Neutrophil (primary cell): ENCODE results near the gene HNRNPUL1.

ENCODE experiments used
- H3K27ac ChIP-seq: fragments of 200-600 bp; sonication (generic); 2 replicates; pipeline ENCODE4 v1.5.1; 2016; ENCODE audit warnings: mild to moderate bottlenecking, moderate library complexity
- H3K27me3 ChIP-seq: fragments of 200-600 bp; sonication (generic); 2 replicates; pipeline ENCODE4 v1.6.0; 2016; ENCODE audit warnings: mild to moderate bottlenecking
- H3K36me3 ChIP-seq: fragments of 200-600 bp; sonication (generic); 2 replicates; pipeline ENCODE4 v1.5.1; 2017
- H3K4me1 ChIP-seq, 2 experiments: fragments of 200-600 bp in 1 of 2; sonication (generic) in 1 of 2; 1 replicate in 1 of 2; 2 replicates in 1 of 2; pipeline versions ENCODE4 v1.5.1 to v1.6.1; 2013 to 2016; ENCODE audit warnings: low read depth in 1 of 2, low read length in 1 of 2, mild to moderate bottlenecking in 1 of 2, moderate library complexity in 1 of 2; ENCODE audit not compliant: control insufficient read depth in 1 of 2, insufficient read depth in 1 of 2
- H3K4me3 ChIP-seq, 2 experiments: fragments of 200-600 bp in 1 of 2; sonication (generic) in 1 of 2; 1 replicate in 1 of 2; 2 replicates in 1 of 2; pipeline ENCODE4 v1.5.1; 2013 to 2016; ENCODE audit warnings: low read depth in 1 of 2, low read length in 1 of 2, mild to moderate bottlenecking in 1 of 2, moderate library complexity in 1 of 2
- H3K9me3 ChIP-seq: fragments of 200-600 bp; sonication (generic); 2 replicates; pipeline ENCODE4 v1.5.1; 2016
- CTCF ChIP-seq: fragments of 200-600 bp; sonication (generic); IDR thresholded peaks from 2 replicates; pipeline ENCODE4 v1.5.1; 2016; ENCODE audit warnings: antibody characterized with exemption

The HNRNPUL1 gene

GRCh38 chr19:41220811-41221210 lies 43.4 kb upstream of the HNRNPUL1 start:
- Histone ChIP-seq H3K36me3 (no peaks in the 10 kb centered on the region), H3K27me3 (peaks cover 70% of the 10 kb centered on the region), H3K4me3 (no peak overlapping the region), H3K4me1 (no peaks in the 10 kb centered on the region), H3K27ac (no peak overlapping the region), H3K9me3 (no peaks in the 10 kb centered on the region)
- no peak for TF ChIP-seq CTCF

GRCh38 chr19:41221514-41222205 lies 42.5 kb upstream of the HNRNPUL1 start:
- Histone ChIP-seq H3K36me3 (no peaks in the 10 kb centered on the region), H3K27ac (no peak overlapping the region), H3K4me1 (no peaks in the 10 kb centered on the region), H3K9me3 (no peaks in the 10 kb centered on the region), H3K4me3 (no peak overlapping the region), H3K27me3 (peaks cover 78% of the 10 kb centered on the region)
- no peak for TF ChIP-seq CTCF

GRCh38 chr19:41222240-41222639 lies 41.9 kb upstream of the HNRNPUL1 start:
- no peak overlapping the region for H3K4me3 ChIP-seq
- no peaks in the 10 kb centered on the region for H3K36me3 ChIP-seq
- peaks cover 84% of the 10 kb centered on the region for H3K27me3 ChIP-seq
- TF ChIP-seq CTCF = no peak
- no peak overlapping the region for H3K27ac ChIP-seq
- H3K4me1 ChIP-seq = no peaks in the 10 kb centered on the region
- no peaks in the 10 kb centered on the region for H3K9me3 ChIP-seq

DNA sequence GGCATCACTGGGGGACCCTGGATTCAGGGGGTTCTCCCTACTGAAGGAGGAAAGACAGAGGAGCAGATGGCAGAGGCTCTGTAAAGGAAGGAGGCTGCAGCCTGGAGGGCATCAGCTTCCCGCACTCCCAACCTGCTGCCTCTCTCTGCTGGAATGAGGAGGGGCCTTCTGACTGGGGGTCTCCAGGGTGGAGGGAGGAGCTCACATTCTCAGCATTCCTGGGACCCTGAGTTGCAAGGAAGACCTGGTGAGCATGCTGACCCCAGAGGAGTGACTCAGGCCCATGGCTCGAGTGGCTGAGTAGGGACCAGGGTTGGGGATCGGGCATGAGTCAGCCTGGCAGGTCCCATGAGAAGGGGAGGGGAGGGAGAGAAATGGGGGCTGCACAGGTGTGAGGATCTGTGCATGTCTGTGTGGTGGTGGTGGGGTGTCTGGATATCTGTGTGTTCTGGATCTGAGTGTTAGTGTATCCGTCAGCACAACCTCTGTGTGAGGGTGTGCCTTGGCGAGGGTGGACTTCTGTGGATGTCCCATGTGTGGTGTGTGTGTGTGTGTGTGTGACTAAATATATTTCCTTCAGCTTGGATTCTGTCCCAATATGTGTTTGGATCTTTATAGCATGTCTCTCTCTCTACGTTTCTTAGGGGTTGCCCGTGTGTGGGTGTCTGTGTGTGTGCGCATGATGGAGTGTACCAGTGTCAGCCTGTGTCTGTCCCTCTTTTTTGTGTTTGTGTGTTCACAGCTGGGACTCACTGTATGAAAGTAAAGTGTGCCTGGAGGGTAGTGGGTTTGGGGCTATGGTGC lies 40.5 kb upstream of the HNRNPUL1 start:
- no peaks in the 10 kb centered on the region for H3K36me3 ChIP-seq
- peaks cover 87% of the 10 kb centered on the region for H3K27me3 ChIP-seq
- TF ChIP-seq CTCF = no peak
- H3K9me3 ChIP-seq = no peaks in the 10 kb centered on the region
- no peak overlapping the region for H3K4me3 ChIP-seq
- no peaks in the 10 kb centered on the region for H3K4me1 ChIP-seq
- no peak overlapping the region for H3K27ac ChIP-seq

- Histone ChIP-seq H3K9me3 (no peaks in the 10 kb centered on the region), H3K36me3 (no peaks in the 10 kb centered on the region), H3K4me1 (no peaks in the 10 kb centered on the region), H3K4me3 (no peak overlapping the region), H3K27me3 (peaks cover 81% of the 10 kb centered on the region), H3K27ac (no peak overlapping the region)
- TF ChIP-seq CTCF = no peak
Measured at GRCh38 chr19:41224632-41225031, 39.5 kb upstream of the HNRNPUL1 start.
